Measurements from ENCODE around the gene SLIT3.

DNA sequence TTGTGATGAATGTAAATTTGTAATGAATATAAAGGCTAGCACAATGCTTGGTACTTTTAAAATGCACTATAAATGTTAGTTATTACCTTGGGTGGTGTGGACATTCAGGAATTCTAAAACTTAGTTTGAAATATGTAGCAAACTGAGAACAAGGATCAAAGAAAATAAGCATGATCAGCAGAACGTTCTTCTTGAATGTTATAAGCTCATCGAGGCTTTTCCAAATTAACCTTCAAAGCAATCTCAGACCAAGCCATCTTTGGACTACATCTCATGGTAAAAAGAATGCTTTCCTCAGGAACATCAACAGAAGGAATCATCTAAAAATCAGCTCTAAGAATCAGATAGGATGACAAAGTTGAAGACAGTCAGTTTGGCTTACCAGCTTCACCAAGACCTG is 146.3 kb downstream of the SLIT3 start:
- TF ChIP-seq EZH2 (IDR thresholded peaks at IDR 0.05; ENCODE audit: borderline replicate concordance) = no peak
- TF ChIP-seq, protein P1, sequence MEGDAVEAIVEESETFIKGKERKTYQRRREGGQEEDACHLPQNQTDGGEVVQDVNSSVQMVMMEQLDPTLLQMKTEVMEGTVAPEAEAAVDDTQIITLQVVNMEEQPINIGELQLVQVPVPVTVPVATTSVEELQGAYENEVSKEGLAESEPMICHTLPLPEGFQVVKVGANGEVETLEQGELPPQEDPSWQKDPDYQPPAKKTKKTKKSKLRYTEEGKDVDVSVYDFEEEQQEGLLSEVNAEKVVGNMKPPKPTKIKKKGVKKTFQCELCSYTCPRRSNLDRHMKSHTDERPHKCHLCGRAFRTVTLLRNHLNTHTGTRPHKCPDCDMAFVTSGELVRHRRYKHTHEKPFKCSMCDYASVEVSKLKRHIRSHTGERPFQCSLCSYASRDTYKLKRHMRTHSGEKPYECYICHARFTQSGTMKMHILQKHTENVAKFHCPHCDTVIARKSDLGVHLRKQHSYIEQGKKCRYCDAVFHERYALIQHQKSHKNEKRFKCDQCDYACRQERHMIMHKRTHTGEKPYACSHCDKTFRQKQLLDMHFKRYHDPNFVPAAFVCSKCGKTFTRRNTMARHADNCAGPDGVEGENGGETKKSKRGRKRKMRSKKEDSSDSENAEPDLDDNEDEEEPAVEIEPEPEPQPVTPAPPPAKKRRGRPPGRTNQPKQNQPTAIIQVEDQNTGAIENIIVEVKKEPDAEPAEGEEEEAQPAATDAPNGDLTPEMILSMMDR (IDR thresholded peaks at IDR 0.05; ENCODE audit: poor library complexity) = no peak
- TF ChIP-seq EZH2phosphoT487 (IDR thresholded peaks at IDR 0.05; ENCODE audit: low read depth, severe bottlenecking, unreplicated experiment) = no peak
